H1 (cell line): Measurements from ENCODE around the gene INAVA. TPM values are rescaled to one million over a fixed set of nuclear protein-coding genes. Genes with fewer than 3 reads are reported as not detected.
A peak's percentile ranks its signal among the peaks of the same experiment; 100 is the strongest.

ENCODE experiments used
- ASH2L ChIP-seq: fragments of 200-600, 300-600 bp; sonication (generic); IDR thresholded peaks from one replicate; pipeline ENCODE4 v1.7.1; 2017; ENCODE audit warnings: low read length
- EZH2 ChIP-seq: fragments of 200-600 bp; sonication (generic); IDR thresholded peaks from 2 replicates; pipeline ENCODE4 v1.7.1; 2012; ENCODE audit warnings: low read depth, mild to moderate bottlenecking, moderate library complexity, low read length, inconsistent platforms; ENCODE audit not compliant: severe bottlenecking
- GTF2F1 ChIP-seq: IDR thresholded peaks from 2 replicates; pipeline ENCODE4 v1.6.1; 2012; ENCODE audit warnings: low read depth, low read length, improper control_type of control experiment, borderline replicate concordance
- JUN ChIP-seq: IDR thresholded peaks from 2 replicates; pipeline ENCODE4 v1.6.1; 2011; ENCODE audit warnings: low read depth, mild to moderate bottlenecking, improper control_type of control experiment, low read length
- RBBP5 ChIP-seq: IDR thresholded peaks from 2 replicates; pipeline ENCODE4 v1.7.1; 2012; ENCODE audit warnings: low read depth, mild to moderate bottlenecking, inconsistent platforms, low read length, moderate library complexity, borderline replicate concordance
- SIRT6 ChIP-seq: IDR thresholded peaks from one replicate; pipeline ENCODE4 v1.7.1; 2012; ENCODE audit warnings: low read length, inconsistent platforms
- SP2 ChIP-seq: IDR thresholded peaks from 2 replicates; pipeline ENCODE4 v1.6.1; 2012; ENCODE audit warnings: mild to moderate bottlenecking, low read length, inconsistent platforms
- TAF1 ChIP-seq: IDR thresholded peaks from 2 replicates; pipeline ENCODE4 v1.6.1; 2011; ENCODE audit warnings: mild to moderate bottlenecking, low read depth, low read length
- TBP ChIP-seq: IDR thresholded peaks from 2 replicates; pipeline ENCODE4 v1.6.1; 2011; ENCODE audit warnings: low read depth, low read length, improper control_type of control experiment
- TCF12 ChIP-seq: IDR thresholded peaks from 2 replicates; pipeline ENCODE4 v1.6.1; 2011; ENCODE audit warnings: low read depth, mild to moderate bottlenecking, low read length
- TEAD4 ChIP-seq: IDR thresholded peaks from 2 replicates; pipeline ENCODE4 v1.6.1; 2012; ENCODE audit warnings: low read depth, low read length, inconsistent platforms, mixed read lengths
- polyA plus RNA-seq, 7 experiments: library from polyadenylated mRNA; depleted of rRNA in 3 of 7; stranded (reverse) in 5 of 7; unstranded in 2 of 7; fragments of >200 nt in 5 of 7; fragments of 200-250 nt in 2 of 7; gene quantifications; 1 replicate in 5 of 7; 2 replicates in 1 of 7; 4 replicates in 1 of 7; pipeline versions ENCODE4 v1.2.1 to v1.2.3, GENCODE V29; 2011 to 2013; ENCODE audit warnings: missing spikeins in 2 of 7, mixed read lengths in 2 of 7
- total RNA-seq: library from RNA; stranded (reverse); fragmentation: NEBNext Ultra II Directional; extraction: Animal tissue kit (Norgen Biotek cat#: 25700); gene quantifications from 2 replicates; pipeline ENCODE4 v1.2.1, GENCODE V29; 2021
- TF ChIP-seq, protein P1 (sequence below): fragments of 300-600 bp; sonication (generic); IDR thresholded peaks from 2 replicates; pipeline ENCODE4 v1.7.1; 2012; ENCODE audit warnings: low read length, moderate library complexity, mild to moderate bottlenecking, inconsistent platforms; ENCODE audit not compliant: insufficient replicate concordance

INAVA gene
- total and polyA plus RNA-seq, 2 of the 8 experiments (the other 6 are each of a cell fraction or from before 2014, with no cell fraction given) = 46.8 to 49.3 TPM

DNA sequence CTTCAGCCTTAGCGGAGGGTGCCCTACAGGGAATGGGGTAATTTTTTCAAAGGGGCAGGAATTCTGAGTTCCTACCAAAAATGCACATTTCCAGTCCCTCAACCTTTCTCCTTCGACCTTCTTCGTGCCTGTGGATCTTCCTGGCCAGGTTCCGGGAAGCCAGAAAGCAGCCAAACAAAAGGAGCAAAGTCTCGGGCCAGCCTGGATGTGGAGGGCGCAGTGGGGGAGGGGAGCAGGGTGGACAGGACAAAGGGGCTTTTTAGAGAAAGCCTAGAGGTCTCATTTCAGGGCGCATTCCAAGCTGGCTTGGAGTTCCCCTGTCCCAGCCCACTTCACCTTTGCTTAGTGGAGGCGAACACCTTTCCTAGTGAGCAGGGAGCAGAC, 2.9 kb upstream of the INAVA start (continued):
- TF ChIP-seq GTF2F1 (peak; percentile 79; the same call in 1 of the 2 replicates), SIRT6 (no peak), EZH2 (no peak), TEAD4 (peak; percentile 87), SP2 (no peak), ASH2L (peak; percentile 88), TBP (peak; percentile 82), TCF12 (0 out of 2 replicates have a peak, but pooled peaks have one; percentile 24), JUN (no peak), RBBP5 (no peak), TAF1 (peak; percentile 80; the same call in 1 of the 2 replicates)
- TF ChIP-seq, protein P1, sequence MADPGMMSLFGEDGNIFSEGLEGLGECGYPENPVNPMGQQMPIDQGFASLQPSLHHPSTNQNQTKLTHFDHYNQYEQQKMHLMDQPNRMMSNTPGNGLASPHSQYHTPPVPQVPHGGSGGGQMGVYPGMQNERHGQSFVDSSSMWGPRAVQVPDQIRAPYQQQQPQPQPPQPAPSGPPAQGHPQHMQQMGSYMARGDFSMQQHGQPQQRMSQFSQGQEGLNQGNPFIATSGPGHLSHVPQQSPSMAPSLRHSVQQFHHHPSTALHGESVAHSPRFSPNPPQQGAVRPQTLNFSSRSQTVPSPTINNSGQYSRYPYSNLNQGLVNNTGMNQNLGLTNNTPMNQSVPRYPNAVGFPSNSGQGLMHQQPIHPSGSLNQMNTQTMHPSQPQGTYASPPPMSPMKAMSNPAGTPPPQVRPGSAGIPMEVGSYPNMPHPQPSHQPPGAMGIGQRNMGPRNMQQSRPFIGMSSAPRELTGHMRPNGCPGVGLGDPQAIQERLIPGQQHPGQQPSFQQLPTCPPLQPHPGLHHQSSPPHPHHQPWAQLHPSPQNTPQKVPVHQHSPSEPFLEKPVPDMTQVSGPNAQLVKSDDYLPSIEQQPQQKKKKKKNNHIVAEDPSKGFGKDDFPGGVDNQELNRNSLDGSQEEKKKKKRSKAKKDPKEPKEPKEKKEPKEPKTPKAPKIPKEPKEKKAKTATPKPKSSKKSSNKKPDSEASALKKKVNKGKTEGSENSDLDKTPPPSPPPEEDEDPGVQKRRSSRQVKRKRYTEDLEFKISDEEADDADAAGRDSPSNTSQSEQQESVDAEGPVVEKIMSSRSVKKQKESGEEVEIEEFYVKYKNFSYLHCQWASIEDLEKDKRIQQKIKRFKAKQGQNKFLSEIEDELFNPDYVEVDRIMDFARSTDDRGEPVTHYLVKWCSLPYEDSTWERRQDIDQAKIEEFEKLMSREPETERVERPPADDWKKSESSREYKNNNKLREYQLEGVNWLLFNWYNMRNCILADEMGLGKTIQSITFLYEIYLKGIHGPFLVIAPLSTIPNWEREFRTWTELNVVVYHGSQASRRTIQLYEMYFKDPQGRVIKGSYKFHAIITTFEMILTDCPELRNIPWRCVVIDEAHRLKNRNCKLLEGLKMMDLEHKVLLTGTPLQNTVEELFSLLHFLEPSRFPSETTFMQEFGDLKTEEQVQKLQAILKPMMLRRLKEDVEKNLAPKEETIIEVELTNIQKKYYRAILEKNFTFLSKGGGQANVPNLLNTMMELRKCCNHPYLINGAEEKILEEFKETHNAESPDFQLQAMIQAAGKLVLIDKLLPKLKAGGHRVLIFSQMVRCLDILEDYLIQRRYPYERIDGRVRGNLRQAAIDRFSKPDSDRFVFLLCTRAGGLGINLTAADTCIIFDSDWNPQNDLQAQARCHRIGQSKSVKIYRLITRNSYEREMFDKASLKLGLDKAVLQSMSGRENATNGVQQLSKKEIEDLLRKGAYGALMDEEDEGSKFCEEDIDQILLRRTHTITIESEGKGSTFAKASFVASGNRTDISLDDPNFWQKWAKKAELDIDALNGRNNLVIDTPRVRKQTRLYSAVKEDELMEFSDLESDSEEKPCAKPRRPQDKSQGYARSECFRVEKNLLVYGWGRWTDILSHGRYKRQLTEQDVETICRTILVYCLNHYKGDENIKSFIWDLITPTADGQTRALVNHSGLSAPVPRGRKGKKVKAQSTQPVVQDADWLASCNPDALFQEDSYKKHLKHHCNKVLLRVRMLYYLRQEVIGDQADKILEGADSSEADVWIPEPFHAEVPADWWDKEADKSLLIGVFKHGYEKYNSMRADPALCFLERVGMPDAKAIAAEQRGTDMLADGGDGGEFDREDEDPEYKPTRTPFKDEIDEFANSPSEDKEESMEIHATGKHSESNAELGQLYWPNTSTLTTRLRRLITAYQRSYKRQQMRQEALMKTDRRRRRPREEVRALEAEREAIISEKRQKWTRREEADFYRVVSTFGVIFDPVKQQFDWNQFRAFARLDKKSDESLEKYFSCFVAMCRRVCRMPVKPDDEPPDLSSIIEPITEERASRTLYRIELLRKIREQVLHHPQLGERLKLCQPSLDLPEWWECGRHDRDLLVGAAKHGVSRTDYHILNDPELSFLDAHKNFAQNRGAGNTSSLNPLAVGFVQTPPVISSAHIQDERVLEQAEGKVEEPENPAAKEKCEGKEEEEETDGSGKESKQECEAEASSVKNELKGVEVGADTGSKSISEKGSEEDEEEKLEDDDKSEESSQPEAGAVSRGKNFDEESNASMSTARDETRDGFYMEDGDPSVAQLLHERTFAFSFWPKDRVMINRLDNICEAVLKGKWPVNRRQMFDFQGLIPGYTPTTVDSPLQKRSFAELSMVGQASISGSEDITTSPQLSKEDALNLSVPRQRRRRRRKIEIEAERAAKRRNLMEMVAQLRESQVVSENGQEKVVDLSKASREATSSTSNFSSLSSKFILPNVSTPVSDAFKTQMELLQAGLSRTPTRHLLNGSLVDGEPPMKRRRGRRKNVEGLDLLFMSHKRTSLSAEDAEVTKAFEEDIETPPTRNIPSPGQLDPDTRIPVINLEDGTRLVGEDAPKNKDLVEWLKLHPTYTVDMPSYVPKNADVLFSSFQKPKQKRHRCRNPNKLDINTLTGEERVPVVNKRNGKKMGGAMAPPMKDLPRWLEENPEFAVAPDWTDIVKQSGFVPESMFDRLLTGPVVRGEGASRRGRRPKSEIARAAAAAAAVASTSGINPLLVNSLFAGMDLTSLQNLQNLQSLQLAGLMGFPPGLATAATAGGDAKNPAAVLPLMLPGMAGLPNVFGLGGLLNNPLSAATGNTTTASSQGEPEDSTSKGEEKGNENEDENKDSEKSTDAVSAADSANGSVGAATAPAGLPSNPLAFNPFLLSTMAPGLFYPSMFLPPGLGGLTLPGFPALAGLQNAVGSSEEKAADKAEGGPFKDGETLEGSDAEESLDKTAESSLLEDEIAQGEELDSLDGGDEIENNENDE = no peak
